ENCODE data around the gene CARD14. TPM values are rescaled to one million over a fixed set of nuclear protein-coding genes. Genes with fewer than 3 reads are reported as not detected.

Gene CARD14
- total RNA-seq, 1 experiment from 2014 or later: 16.5 TPM

DNA sequence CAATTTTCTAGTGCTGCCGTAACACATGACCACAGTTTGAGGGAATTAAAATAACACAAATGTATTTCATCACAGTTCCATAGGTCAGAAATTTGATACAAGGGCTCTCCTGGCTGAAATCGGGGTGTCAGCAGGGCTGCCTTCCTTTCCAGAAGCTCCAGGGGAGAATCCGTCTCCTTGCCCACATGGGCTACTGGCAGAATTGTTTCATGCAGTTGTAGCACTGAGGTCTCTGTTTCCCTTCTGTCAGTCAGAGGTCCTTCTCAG is 43.4 kb upstream of the CARD14 start:
- Histone ChIP-seq H3K27ac (no peak overlapping the region), H3K4me3 (no peak overlapping the region), H3F3A (ENCODE audit: insufficient read depth, low read depth) (no peaks in the 10 kb centered on the region), H4K20me1 (ENCODE audit: insufficient read depth) (no peaks in the 10 kb centered on the region), H3K9me2 (ENCODE audit: insufficient read depth) (no peaks in the 10 kb centered on the region), H3K4me2 (no peak overlapping the region), H3K9me3 (ENCODE audit: insufficient read depth, low read depth) (no peaks in the 10 kb centered on the region), H3K4me1 (replicated peaks; ENCODE audit: insufficient read depth) (no peaks in the 10 kb centered on the region), H3K36me3 (ENCODE audit: low read depth) (no peaks in the 10 kb centered on the region), H3K79me2 (ENCODE audit: low read depth) (no peaks in the 10 kb centered on the region), H3K27me3 (ENCODE audit: insufficient read depth, low read depth) (no peaks in the 10 kb centered on the region), H2AFZ (no peak overlapping the region)
- CTCF ChIA-PET: no interaction called here
- no TSS peak for BruUV-seq (replicated peaks)
- TF ChIP-seq EZH2 (IDR thresholded peaks at IDR 0.05; ENCODE audit: low read depth): no peak
- TF ChIP-seq, protein P1, sequence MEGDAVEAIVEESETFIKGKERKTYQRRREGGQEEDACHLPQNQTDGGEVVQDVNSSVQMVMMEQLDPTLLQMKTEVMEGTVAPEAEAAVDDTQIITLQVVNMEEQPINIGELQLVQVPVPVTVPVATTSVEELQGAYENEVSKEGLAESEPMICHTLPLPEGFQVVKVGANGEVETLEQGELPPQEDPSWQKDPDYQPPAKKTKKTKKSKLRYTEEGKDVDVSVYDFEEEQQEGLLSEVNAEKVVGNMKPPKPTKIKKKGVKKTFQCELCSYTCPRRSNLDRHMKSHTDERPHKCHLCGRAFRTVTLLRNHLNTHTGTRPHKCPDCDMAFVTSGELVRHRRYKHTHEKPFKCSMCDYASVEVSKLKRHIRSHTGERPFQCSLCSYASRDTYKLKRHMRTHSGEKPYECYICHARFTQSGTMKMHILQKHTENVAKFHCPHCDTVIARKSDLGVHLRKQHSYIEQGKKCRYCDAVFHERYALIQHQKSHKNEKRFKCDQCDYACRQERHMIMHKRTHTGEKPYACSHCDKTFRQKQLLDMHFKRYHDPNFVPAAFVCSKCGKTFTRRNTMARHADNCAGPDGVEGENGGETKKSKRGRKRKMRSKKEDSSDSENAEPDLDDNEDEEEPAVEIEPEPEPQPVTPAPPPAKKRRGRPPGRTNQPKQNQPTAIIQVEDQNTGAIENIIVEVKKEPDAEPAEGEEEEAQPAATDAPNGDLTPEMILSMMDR (conservative IDR thresholded peaks at IDR 0.05): no peak
- DNase-seq: no peak
- POLR2A ChIA-PET (ENCODE audit: unreplicated experiment): interaction anchor here (0.6 kb wide), 1 partner anchor 19 kb away, joined by 3 read pairs; no protein-coding TSS in a partner anchor
- intact Hi-C loops (cut with micrococcal nuclease; ENCODE audit: unreplicated experiment): no loop called here

DNA sequence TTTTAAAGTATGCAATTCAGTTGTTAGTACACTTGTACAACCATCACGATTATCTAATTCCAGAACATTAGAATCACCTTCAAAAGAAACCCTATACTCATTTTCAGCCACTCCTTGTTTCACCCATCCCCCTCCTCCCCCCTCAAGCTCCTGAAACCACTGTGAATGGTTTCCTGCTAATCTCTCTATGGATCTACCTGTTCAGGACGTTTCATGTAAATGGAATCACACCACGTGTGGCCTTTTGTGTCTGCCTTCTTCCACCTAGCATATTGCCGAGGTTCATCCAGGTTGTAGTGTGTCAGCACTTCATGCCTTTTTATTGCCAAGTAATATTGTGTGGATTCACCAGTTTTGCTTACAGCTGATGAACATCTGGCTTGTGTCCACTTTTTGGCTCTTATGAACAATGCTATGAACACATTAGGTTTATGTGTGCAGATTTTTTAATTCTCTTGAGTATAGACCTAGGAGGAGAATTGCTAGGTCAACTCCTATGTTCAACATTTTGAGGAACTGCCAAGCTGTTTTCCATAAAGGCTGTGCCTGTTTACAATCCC is 40.7 kb upstream of the CARD14 start:
- no peaks in the 10 kb centered on the region for H4K20me1 ChIP-seq (ENCODE audit: insufficient read depth)
- POLR2A ChIA-PET (ENCODE audit: unreplicated experiment): no interaction called here
- TF ChIP-seq, protein P1 (conservative IDR thresholded peaks at IDR 0.05): no peak
- no peak for TF ChIP-seq EZH2 (IDR thresholded peaks at IDR 0.05; ENCODE audit: low read depth)
- H3K9me3 ChIP-seq (ENCODE audit: insufficient read depth, low read depth): no peaks in the 10 kb centered on the region
- H3K27ac ChIP-seq: no peak overlapping the region
- no peaks in the 10 kb centered on the region for H3K36me3 ChIP-seq (ENCODE audit: low read depth)
- H3K9me2 ChIP-seq (ENCODE audit: insufficient read depth): no peaks in the 10 kb centered on the region
- BruUV-seq (replicated peaks): no TSS peak
- H3K4me3 ChIP-seq: no peak overlapping the region
- H3K27me3 ChIP-seq (ENCODE audit: insufficient read depth, low read depth): no peaks in the 10 kb centered on the region
- CTCF ChIA-PET: interaction anchor here (0.6 kb wide), 2 partner anchors 22 to 47 kb away, joined by 3 to 15 read pairs; no protein-coding TSS in a partner anchor
- no peak overlapping the region for H3K4me2 ChIP-seq
- intact Hi-C loops (cut with micrococcal nuclease; ENCODE audit: unreplicated experiment): no loop called here
- no peaks in the 10 kb centered on the region for H3K79me2 ChIP-seq (ENCODE audit: low read depth)
- no peak for DNase-seq
- H2AFZ ChIP-seq: no peak overlapping the region
- no peaks in the 10 kb centered on the region for H3K4me1 ChIP-seq (replicated peaks; ENCODE audit: insufficient read depth)
- H3F3A ChIP-seq (ENCODE audit: insufficient read depth, low read depth): peaks cover 6% of the 10 kb centered on the region; the same call in 1 of the 2 replicates

DNA sequence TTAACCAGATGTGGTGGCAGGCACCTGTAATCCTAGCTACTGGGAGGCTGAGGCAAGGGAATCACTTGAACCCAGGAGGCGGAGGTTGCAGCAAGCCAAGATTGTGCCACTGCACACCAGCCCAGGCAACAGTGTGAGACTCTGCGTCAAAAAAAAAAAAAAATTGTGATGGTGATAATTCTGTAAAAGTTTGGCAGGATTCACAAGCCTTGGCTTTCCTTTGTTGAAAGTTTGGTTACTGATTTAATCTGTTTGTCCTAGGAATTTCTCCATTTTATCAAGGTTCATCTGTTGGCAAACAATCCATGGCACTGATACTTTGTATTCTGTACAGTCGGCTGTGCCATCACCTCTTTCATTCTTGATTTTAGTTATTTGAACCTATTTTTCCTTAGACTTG is 38.8 kb upstream of the CARD14 start:
- H2AFZ ChIP-seq: no peak overlapping the region
- H3K4me3 ChIP-seq: no peak overlapping the region
- no peak overlapping the region for H3K4me2 ChIP-seq
- intact Hi-C loops (cut with micrococcal nuclease; ENCODE audit: unreplicated experiment): no loop called here
- no peaks in the 10 kb centered on the region for H3K27me3 ChIP-seq (ENCODE audit: insufficient read depth, low read depth)
- no peak for DNase-seq
- H3K9me2 ChIP-seq (ENCODE audit: insufficient read depth): no peaks in the 10 kb centered on the region
- H3K79me2 ChIP-seq (ENCODE audit: low read depth): no peaks in the 10 kb centered on the region
- ChIA-PET CTCF (no interaction called here), POLR2A (ENCODE audit: unreplicated experiment) (no interaction called here)
- TF ChIP-seq, protein P1 (conservative IDR thresholded peaks at IDR 0.05): no peak
- TF ChIP-seq EZH2 (IDR thresholded peaks at IDR 0.05; ENCODE audit: low read depth): no peak
- no TSS peak for BruUV-seq (replicated peaks)
- H4K20me1 ChIP-seq (ENCODE audit: insufficient read depth): no peaks in the 10 kb centered on the region
- H3K9me3 ChIP-seq (ENCODE audit: insufficient read depth, low read depth): no peaks in the 10 kb centered on the region
- no peaks in the 10 kb centered on the region for H3K4me1 ChIP-seq (replicated peaks; ENCODE audit: insufficient read depth)
- peaks cover 6% of the 10 kb centered on the region; the same call in 1 of the 2 replicates for H3F3A ChIP-seq (ENCODE audit: insufficient read depth, low read depth)
- H3K27ac ChIP-seq: no peak overlapping the region
- H3K36me3 ChIP-seq (ENCODE audit: low read depth): no peaks in the 10 kb centered on the region

Data from PC-9 (cell line).